ENCODE measurements around the gene RIMKLA. TPM values are rescaled to one million over a fixed set of nuclear protein-coding genes. Genes with fewer than 3 reads are reported as not detected.

The RIMKLA gene
- total and polyA plus RNA-seq, 2 of the 13 experiments (the other 11 are each of a cell fraction or from before 2014, with no cell fraction given): 2.5 to 3.8 TPM

- TF ChIP-seq ZBTB3 (CRISPR knock-in tag; IDR thresholded peaks at IDR 0.05; ENCODE audit: borderline replicate concordance, low read depth) (no peak), PRMT3 (CRISPR knock-in tag; IDR thresholded peaks at IDR 0.05; ENCODE audit: borderline replicate concordance, low read depth) (0 out of 2 replicates have a peak, but pooled peaks have one; percentile 59), ZNF691 (CRISPR knock-in tag; IDR thresholded peaks at IDR 0.05; ENCODE audit: borderline replicate concordance, low read depth) (no peak), ZNF770 (CRISPR knock-in tag; IDR thresholded peaks at IDR 0.05) (no peak), ZMYM4 (CRISPR knock-in tag; IDR thresholded peaks at IDR 0.05) (no peak; the same call in 1 of the 2 replicates), NR0B2 (CRISPR knock-in tag; IDR thresholded peaks at IDR 0.05) (no peak), ZNF788 (CRISPR knock-in tag; IDR thresholded peaks at IDR 0.05; ENCODE audit: borderline replicate concordance) (0 out of 2 replicates have a peak, but pooled peaks have one; percentile 20), ZNF292 (CRISPR knock-in tag; IDR thresholded peaks at IDR 0.05; ENCODE audit: borderline replicate concordance, low read depth) (no peak), JUN (CRISPR knock-in tag; IDR thresholded peaks at IDR 0.05) (no peak), CHCHD3 (CRISPR knock-in tag; IDR thresholded peaks at IDR 0.05) (no peak), CEBPB (IDR thresholded peaks at IDR 0.05; ENCODE audit: borderline replicate concordance, low read depth, low read length) (no peak), HCFC1 (IDR thresholded peaks at IDR 0.05; ENCODE audit: low read depth, low read length) (no peak), ZNF790 (CRISPR knock-in tag; IDR thresholded peaks at IDR 0.05; ENCODE audit: borderline replicate concordance) (no peak), NR2C2 (CRISPR knock-in tag; IDR thresholded peaks at IDR 0.05; ENCODE audit: borderline replicate concordance) (no peak), PREB (CRISPR knock-in tag; IDR thresholded peaks at IDR 0.05) (no peak), SNAI1 (CRISPR knock-in tag; IDR thresholded peaks at IDR 0.05; ENCODE audit: borderline replicate concordance) (no peak), HBP1 (CRISPR knock-in tag; IDR thresholded peaks at IDR 0.05; ENCODE audit: low read depth) (no peak)
These were observed at the start of gene RIMKLA (continued) for GRCh38 chr1:42380586-42381279.

Measured in HepG2 (cell line).